GM13976 (cell line): ENCODE results near the gene LIX1L.

Experiments used
- DNase-seq: peaks from one replicate; pipeline ENCODE4 v3.0.0; 2012; ENCODE audit warnings: low spot score
- CTCF ChIP-seq: IDR thresholded peaks from 2 replicates; pipeline ENCODE4 v1.5.1; 2012; ENCODE audit warnings: borderline replicate concordance, mild to moderate bottlenecking; ENCODE audit not compliant: insufficient read depth; ENCODE audit errors: extremely low read depth, missing control alignments, control extremely low read depth
- in situ Hi-C: fragments of 300-500 bp; cut with MboI; formaldehyde crosslinking; loops from one replicate; pipeline ENCODE4 v1.12.0; 2022; ENCODE audit warnings: low sequenced_read_pairs, mixed read lengths, inconsistent platforms; ENCODE audit not compliant: unreplicated experiment

Gene LIX1L

GRCh38 chr1:145980457-145980994 lies 22.7 kb upstream of the LIX1L start:
- DNase-seq: no peak
- in situ Hi-C loops: no loop called here
- no peak for TF ChIP-seq CTCF

GRCh38 chr1:145979746-145980456 lies 22.1 kb upstream of the LIX1L start:
- DNase-seq: no peak
- no peak for TF ChIP-seq CTCF
- in situ Hi-C loops: no loop called here

- DNase-seq: peak; percentile 83
- in situ Hi-C loops: no loop called here
- TF ChIP-seq CTCF: no peak
Measured at GRCh38 chr1:145978854-145979745, 21.3 kb upstream of the LIX1L start.

GRCh38 chr1:145978471-145978853 lies 20.6 kb upstream of the LIX1L start:
- in situ Hi-C loops: no loop called here

GRCh38 chr1:145977486-145978470 lies 20.0 kb upstream of the LIX1L start:
- peak; percentile 77 for DNase-seq
- peak; percentile 60 for TF ChIP-seq CTCF
- in situ Hi-C loops: no loop called here

More at GRCh38 chr1:145978471-145978853, 20.6 kb upstream of the LIX1L start:
- DNase-seq: no peak
- TF ChIP-seq CTCF: no peak
